ENCODE measurements around the gene ACOT12. TPM values are rescaled to one million over a fixed set of nuclear protein-coding genes. Genes with fewer than 3 reads are reported as not detected.

The ACOT12 gene
- total RNA-seq, 2 donors from 2014 or later, result not detected

DNA sequence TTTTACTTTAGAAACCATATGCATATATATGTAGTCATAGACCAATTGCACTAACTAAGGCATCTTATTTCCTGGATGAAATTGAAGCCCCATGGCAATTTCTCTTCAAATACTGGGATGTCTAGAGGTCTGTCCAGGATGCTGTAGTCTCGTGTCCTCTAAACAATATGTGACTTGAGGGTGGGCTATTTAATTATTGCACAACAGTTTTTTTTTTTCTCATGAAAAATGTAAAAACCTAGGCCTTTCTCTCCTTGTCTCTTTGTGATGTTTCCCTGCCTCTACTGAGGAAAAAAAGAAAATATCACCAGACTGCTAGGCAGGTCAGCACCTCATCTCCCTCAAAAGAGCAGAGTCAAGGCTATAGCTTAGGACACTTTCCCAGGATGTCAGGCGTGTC lies 58.0 kb downstream of the ACOT12 start:
- no peaks in the 10 kb centered on the region for H3K9me3 ChIP-seq
- no peaks in the 10 kb centered on the region for H3K4me1 ChIP-seq
- TF ChIP-seq, protein P1, sequence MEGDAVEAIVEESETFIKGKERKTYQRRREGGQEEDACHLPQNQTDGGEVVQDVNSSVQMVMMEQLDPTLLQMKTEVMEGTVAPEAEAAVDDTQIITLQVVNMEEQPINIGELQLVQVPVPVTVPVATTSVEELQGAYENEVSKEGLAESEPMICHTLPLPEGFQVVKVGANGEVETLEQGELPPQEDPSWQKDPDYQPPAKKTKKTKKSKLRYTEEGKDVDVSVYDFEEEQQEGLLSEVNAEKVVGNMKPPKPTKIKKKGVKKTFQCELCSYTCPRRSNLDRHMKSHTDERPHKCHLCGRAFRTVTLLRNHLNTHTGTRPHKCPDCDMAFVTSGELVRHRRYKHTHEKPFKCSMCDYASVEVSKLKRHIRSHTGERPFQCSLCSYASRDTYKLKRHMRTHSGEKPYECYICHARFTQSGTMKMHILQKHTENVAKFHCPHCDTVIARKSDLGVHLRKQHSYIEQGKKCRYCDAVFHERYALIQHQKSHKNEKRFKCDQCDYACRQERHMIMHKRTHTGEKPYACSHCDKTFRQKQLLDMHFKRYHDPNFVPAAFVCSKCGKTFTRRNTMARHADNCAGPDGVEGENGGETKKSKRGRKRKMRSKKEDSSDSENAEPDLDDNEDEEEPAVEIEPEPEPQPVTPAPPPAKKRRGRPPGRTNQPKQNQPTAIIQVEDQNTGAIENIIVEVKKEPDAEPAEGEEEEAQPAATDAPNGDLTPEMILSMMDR (IDR thresholded peaks at IDR 0.05), result no peak
- no peaks in the 10 kb centered on the region for H3K36me3 ChIP-seq
- no peak overlapping the region for H3K9ac ChIP-seq (ENCODE audit: low read depth in 2 of 2, low read length in 2 of 2)
- intact Hi-C loops (cut with DNase I), result no loop called here
- no peak overlapping the region for H3K4me3 ChIP-seq
- H3K27ac ChIP-seq, result no peak overlapping the region
- no peaks in the 10 kb centered on the region for H3K27me3 ChIP-seq
- DNase-seq, result no peak

DNA sequence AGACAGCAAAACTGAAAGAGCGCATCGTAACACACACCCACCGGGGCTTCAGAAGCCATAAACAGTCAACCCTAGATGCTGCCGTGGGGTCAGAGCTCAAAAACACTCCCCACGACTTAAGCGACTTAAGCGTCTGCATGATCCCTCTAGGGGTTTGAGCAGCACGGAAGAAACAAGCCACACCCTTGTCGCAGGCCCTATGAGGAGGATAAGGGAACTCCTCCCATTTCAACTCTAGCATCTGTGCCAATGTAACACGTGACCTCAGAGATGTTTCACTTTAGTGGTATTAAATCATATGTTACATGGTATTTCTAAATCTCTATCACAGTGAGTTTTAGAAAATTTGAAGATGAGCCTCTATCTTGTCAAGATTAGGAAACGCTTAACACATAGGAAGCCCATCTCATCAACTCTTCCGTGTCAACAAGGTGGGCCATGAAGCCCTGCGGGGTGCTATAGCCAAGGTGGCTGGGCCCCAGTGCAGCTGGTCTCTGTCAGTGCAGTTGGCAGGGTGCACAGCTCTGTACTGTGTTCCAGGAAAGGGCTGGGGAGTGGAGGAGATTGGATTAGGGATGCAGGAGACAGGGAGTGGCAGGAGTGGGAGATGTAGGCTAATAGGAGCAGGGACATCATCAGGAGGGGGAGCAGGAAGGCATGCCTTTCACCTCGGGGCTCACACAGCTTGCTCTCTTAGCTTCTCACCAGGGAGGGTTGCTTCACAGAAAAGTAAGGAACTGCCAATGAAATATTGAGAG lies 59.5 kb downstream of the ACOT12 start:
- no peak for DNase-seq
- no peaks in the 10 kb centered on the region for H3K27me3 ChIP-seq
- TF ChIP-seq, protein P1 (IDR thresholded peaks at IDR 0.05), result no peak
- H3K4me1 ChIP-seq, result no peaks in the 10 kb centered on the region
- H3K9ac ChIP-seq (ENCODE audit: low read depth in 2 of 2, low read length in 2 of 2), result no peak overlapping the region
- intact Hi-C loops (cut with DNase I), result no loop called here
- no peak overlapping the region for H3K4me3 ChIP-seq
- H3K36me3 ChIP-seq, result no peaks in the 10 kb centered on the region
- H3K9me3 ChIP-seq, result no peaks in the 10 kb centered on the region
- no peak overlapping the region for H3K27ac ChIP-seq

GRCh38 chr5:81326554-81326953 lies 67.4 kb downstream of the ACOT12 start:
- H3K9ac ChIP-seq (ENCODE audit: low read depth in 2 of 2, low read length in 2 of 2), result no peak overlapping the region
- no peaks in the 10 kb centered on the region for H3K9me3 ChIP-seq
- H3K27me3 ChIP-seq, result no peaks in the 10 kb centered on the region
- intact Hi-C loops (cut with DNase I), result no loop called here
- DNase-seq, result no peak
- H3K36me3 ChIP-seq, result no peaks in the 10 kb centered on the region
- no peak overlapping the region for H3K27ac ChIP-seq
- TF ChIP-seq, protein P1 (IDR thresholded peaks at IDR 0.05), result no peak
- no peak overlapping the region for H3K4me3 ChIP-seq
- no peaks in the 10 kb centered on the region for H3K4me1 ChIP-seq

DNA sequence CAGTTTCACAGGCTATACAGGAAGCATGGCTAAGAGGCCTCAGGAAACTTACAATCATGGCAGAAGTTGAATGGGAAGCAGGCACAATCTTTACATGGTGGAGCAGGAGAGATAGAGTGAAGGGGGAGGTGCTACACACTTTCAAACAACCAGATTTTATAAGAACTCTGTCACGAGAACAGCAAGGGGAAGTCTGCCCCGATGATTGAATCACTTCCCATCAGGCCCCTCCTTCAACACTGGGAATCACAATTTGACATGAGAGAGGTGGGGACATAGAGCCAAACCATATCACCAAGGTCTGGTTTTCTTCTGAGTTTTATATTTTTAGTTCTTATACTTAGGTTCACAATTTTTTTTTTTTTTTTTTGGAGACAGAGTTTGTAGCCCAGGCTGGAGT lies 76.4 kb downstream of the ACOT12 start:
- Histone ChIP-seq H3K9me3 (no peaks in the 10 kb centered on the region), H3K27ac (no peak overlapping the region), H3K27me3 (no peaks in the 10 kb centered on the region), H3K4me3 (no peak overlapping the region), H3K4me1 (no peaks in the 10 kb centered on the region), H3K9ac (ENCODE audit: low read depth in 2 of 2, low read length in 2 of 2) (no peak overlapping the region), H3K36me3 (no peaks in the 10 kb centered on the region)
- intact Hi-C loops (cut with DNase I), result no loop called here
- no peak for DNase-seq
- TF ChIP-seq, protein P1 (IDR thresholded peaks at IDR 0.05), result no peak

DNA sequence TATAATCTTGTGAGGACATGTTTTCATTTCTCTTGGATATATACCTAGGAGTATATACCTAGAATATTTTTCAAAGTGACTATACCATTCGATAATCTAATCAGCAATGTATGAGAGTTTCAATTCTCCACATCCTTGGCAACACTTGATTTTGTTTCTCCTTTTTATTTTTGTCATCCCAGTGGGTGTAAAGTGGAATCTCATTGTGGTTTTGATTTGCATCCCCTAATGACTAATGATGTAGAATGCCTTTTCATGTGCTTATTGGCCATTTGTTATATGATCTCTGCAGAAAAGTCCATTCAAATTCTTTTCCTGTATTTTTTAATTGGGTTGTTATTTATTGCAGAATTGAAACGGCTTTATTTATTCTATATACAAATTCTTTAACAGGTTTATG lies 77.4 kb downstream of the ACOT12 start:
- H3K9me3 ChIP-seq, result no peaks in the 10 kb centered on the region
- no peak overlapping the region for H3K9ac ChIP-seq (ENCODE audit: low read depth in 2 of 2, low read length in 2 of 2)

More for the DNA sequence above, 77.4 kb downstream of the ACOT12 start:
- DNase-seq, result no peak
- intact Hi-C loops (cut with DNase I), result no loop called here
- Histone ChIP-seq H3K4me3 (no peak overlapping the region), H3K36me3 (no peaks in the 10 kb centered on the region), H3K27me3 (no peaks in the 10 kb centered on the region), H3K4me1 (no peaks in the 10 kb centered on the region), H3K27ac (no peak overlapping the region)
- TF ChIP-seq, protein P1 (IDR thresholded peaks at IDR 0.05), result no peak
